ENCODE results near the gene OLA1.

The OLA1 gene

GRCh38 chr2:174112073-174112472, 136.3 kb downstream of the OLA1 start:
- DNase-seq = no peak

- DNase-seq = no peak
Observed at GRCh38 chr2:174108579-174108978, 139.8 kb downstream of the OLA1 start.

GRCh38 chr2:174106736-174107135, 141.6 kb downstream of the OLA1 start:
- no peak for DNase-seq

- no peak for DNase-seq
Observed at GRCh38 chr2:174094542-174094941, 153.8 kb downstream of the OLA1 start.

- no peak for DNase-seq
Observed at GRCh38 chr2:174090476-174090875, 157.9 kb downstream of the OLA1 start.

- no peak for DNase-seq
Observed at GRCh38 chr2:174088706-174089460, 159.4 kb downstream of the OLA1 start.

GRCh38 chr2:174086708-174087107, 161.6 kb downstream of the OLA1 start:
- DNase-seq = no peak

DNA sequence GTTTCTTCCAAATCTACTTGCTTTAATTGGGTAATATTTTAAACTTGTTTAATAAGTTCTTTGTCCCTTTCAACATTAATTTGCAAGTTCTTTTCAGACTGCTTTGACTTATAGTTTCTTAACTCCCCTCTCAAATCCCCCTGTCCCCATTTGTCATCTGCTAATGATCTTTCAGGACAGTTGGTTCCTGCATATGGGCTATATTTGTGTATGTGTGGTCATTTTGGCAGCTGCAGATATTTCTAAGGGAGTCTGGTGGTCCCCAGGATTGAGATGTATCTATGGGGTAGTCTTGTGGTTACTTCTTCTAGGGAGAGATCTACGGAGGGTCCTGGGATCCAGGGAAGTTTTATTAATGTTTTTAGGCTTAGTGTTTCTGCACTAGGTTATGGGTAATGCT, 162.6 kb downstream of the OLA1 start:
- no peak for DNase-seq

DNA sequence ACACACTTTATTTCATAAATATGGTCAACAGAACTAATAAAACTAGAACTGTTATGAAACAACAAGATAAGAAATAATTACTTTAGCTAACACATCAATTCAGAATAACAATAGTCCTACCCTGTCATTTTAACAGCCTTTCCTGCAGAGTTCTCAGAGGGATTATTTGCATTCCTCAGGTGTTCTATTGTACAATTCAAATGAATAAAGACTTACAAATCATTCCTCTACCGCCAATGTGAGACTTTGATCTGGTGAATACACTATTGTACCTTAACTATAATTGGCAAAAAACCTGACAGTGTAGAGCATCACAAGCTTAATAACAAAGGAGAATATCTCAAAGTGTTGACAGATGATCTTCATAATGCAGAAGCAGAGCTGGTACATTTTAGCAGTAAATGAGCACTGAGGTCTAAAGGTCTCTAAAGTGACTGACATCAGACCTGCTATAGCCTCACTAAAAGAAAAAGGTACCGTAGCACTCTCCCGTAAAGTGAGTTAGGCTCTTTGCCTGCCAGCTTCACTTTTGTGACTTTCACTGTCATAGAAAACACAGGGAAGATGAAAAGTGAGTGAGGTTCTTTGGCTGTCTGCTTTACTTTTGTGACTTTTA, 164.4 kb downstream of the OLA1 start:
- DNase-seq = no peak

- no peak for DNase-seq
Observed at GRCh38 chr2:174080672-174081121, 167.6 kb downstream of the OLA1 start.

DNA sequence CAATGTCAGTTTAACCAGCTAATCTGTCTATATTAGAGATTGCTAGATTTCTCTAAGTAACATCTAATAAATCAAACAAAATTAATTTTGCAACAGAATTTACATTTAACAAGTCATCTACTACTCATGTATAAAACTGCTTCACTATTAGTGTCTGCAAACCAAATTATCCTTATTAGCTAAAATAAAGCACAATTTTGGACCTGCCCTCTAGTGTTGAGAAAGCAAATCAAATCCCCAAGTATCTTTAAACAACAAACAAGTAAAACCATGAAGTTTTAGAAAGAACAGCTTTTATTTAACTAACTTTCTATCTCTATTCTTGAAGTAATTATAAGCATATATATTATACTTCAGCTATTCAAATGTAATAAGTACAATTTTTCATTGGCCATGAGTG, 170.1 kb downstream of the OLA1 start:
- no peak for DNase-seq

DNA sequence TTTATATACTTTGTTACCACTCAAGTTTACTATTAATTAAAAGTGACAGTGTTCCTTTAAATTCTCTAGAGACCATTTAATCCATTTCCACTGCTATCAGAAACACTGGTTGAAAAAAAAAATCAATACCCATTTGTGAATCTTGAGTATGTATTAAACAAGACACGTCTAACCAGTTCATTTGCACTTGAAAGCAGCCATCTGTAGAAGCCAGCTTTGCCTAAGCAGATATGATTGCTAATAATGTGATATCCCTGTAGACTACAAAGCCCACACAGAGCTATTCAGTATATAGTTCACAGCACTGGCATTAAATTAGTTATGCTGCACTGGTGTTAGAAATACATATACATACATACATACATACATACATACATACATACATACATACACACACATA, 171.4 kb downstream of the OLA1 start:
- DNase-seq = no peak

GRCh38 chr2:174076040-174076439, 172.3 kb downstream of the OLA1 start:
- DNase-seq = no peak

- no peak for DNase-seq
Observed at GRCh38 chr2:174074831-174075230, 173.5 kb downstream of the OLA1 start.

DNA sequence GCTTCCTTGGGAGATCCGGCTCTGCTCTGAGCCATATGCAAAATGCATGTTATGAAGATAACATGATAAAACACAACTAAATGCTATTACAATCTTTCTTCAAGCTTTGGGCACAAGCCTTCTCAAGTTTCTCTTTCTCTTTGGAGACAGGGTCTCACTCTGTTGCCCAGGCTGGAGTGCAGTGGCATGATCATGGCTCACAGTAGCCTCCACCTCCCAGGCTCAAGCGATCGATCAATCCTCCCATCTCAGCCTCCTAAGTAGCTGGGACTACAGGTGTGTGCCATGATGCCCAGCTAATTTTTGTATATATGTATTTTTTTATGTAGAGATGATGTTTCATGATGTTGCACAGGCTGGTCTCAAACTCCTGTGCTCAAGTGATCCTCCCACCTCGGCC, 175.5 kb downstream of the OLA1 start:
- no peak for DNase-seq

- no peak for DNase-seq
Observed at GRCh38 chr2:174072069-174072468, 176.3 kb downstream of the OLA1 start.

DNA sequence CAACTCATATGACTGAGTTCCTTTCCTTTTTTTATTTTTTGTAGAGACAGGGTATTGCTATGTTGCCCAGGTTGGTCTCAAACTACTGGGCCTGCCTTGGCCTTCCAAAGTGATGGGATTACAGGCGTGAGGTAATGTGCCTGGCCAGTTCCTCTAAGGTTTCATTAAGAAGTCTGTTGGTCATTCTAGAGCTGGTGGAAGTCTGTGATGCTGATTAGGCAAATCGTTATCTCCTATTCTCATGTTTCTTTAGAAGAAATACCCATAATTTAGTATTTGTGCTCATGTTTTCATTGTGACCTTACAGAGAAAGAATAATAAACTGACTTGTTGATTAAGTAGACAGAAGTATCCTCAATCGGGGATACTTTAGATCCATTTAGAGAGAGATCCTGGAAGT, 177.0 kb downstream of the OLA1 start:
- no peak for DNase-seq

GRCh38 chr2:174070281-174070680, 178.1 kb downstream of the OLA1 start:
- DNase-seq = no peak

GRCh38 chr2:174067815-174068214, 180.5 kb downstream of the OLA1 start:
- no peak for DNase-seq

DNA sequence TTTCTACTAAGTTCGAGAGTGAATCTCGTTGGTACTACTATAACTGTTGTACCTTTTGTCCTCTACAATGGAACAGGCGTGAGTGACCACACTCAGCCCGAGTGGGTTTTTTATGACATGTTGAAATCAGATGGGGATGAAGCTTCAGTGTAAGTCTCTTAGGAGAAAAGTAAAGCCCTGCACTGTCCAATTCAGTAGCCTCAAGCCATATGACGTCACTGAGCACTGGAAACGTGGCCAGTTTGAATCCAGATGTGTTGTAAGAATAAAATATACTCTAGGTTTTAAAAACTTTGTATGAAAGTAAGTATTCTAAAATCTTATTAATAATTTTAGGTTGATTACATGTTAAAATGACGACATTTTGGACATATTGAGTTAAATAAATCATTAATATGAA, 181.5 kb downstream of the OLA1 start:
- DNase-seq = no peak

DNA sequence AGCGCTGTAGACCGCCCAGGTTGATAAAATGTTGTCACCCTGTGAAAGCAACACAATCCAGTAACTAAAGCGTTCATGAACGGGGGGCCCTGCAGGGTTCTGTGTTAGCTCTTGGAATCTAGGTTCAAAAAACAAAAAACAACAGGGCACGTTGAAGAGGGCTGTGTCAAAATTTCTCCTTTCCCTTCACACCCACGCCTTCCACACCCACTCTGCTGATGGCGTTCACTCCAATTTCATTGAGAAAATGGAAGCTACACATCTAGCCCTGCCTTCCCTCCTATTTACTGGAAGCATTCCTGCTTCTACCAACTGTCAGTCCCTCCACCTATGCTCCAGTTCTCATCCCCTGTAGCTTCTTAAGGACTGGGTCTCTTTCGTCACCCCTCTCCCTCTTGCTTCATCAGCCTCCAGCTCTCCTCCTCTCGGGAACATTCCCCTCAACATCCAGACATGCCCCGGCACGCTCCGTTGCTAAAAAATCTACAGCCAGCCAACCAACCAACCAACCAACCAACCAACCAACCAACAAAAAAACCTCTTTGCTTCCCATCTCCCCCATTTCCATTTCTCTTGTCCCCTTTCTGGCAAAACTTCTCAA, 184.7 kb downstream of the OLA1 start:
- DNase-seq = no peak

DNA sequence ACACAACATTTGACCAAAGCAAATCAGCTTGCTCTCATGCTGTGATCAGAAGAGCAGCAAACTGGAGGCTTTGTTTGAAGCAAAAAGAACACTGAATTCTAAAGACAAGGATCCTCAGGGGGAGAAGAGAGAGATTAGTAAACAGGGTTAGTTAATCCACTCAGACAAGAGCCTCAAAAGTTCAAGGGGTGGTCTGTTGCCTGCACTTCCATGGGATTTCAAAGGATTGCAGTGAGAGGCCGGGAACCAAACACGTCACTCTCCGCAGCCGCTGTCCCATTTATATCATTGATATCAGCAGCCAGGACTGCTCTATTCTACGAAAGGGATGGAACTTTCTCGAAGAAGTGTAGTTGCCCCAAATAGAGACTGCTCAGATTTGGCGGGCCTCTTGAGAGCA, 185.4 kb downstream of the OLA1 start:
- no peak for DNase-seq

DNA sequence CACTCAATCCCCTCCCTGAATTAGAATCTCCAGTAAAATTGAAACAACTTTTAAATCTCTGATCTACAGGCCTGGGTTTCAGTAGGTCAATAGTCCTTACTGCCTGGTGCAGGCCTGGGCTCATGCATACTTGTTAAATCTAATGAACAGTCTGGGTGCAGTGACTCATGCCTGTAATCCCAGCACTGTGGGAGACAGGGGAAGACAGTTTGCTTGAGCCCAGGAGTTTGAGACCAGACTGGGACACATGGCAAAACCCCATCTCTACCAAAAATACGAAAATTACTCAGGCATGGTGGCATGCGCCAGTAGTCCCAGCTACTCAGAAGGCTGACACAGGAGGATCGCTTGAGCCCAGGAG, 188.5 kb downstream of the OLA1 start:
- peak; percentile 40 for DNase-seq

- DNase-seq = peak; percentile 35
Observed at GRCh38 chr2:174059178-174059883, 189.0 kb downstream of the OLA1 start.
